Ascending aorta (tissue), 2 donors: ENCODE results near the gene AMMECR1. TPM values are rescaled to one million over a fixed set of nuclear protein-coding genes. Genes with fewer than 3 reads are reported as not detected.

ENCODE experiments used
- DNase-seq, 2 donors: peaks; one replicate each; pipeline ENCODE4 v3.0.0-alpha.2; 2019; ENCODE audit warnings: low spot score in 2 of 2
- H3K27ac ChIP-seq, 2 donors: fragments of 200-600 bp; sonication (generic); one replicate each; pipeline ENCODE4 v1.5.1; 2016 to 2017; ENCODE audit warnings: mild to moderate bottlenecking in 1 of 2
- H3K27me3 ChIP-seq: fragments of 200-600 bp; sonication (generic); one replicate; pipeline ENCODE4 v1.5.1; 2017
- H3K36me3 ChIP-seq, 2 donors: fragments of 200-600 bp; sonication (generic); one replicate each; pipeline ENCODE4 v1.5.1; 2016
- H3K4me1 ChIP-seq, 2 donors: fragments of 200-600 bp; sonication (generic); one replicate each; pipeline ENCODE4 v1.5.1; 2016 to 2017; ENCODE audit warnings: mild to moderate bottlenecking in 1 of 2
- H3K4me3 ChIP-seq, 2 donors: fragments of 200-600 bp; sonication (generic); one replicate each; pipeline ENCODE4 v1.5.1; 2016 to 2017; ENCODE audit warnings: mild to moderate bottlenecking in 1 of 2
- H3K9me3 ChIP-seq, 2 donors: fragments of 200-600 bp; sonication (generic); one replicate each; pipeline ENCODE4 v1.5.1; 2016
- intact Hi-C: fragments of 100-400 bp; cut with DNase I; formaldehyde crosslinking; loops from one replicate; pipeline ENCODE4 v1.15.1; 2023
- total RNA-seq: library from RNA; depleted of rRNA; stranded (reverse); fragments of >200 nt; gene quantifications from one replicate; pipeline ENCODE4 v1.1.0, GENCODE V29; 2016
- TF ChIP-seq, protein P1 (sequence below), 3 experiments: fragments of 200-600 bp in 2 of 3; fragments of 450-650 bp in 1 of 3; sonication (generic) in 2 of 3; IDR thresholded peaks; one replicate each; pipeline ENCODE4 v1.5.1; 2016 to 2019; ENCODE audit warnings: antibody characterized with exemption in 3 of 3, mild to moderate bottlenecking in 1 of 3, moderate library complexity in 1 of 3

AMMECR1 gene
- total RNA-seq, 1 donor from 2014 or later, result 3.5 TPM

DNA sequence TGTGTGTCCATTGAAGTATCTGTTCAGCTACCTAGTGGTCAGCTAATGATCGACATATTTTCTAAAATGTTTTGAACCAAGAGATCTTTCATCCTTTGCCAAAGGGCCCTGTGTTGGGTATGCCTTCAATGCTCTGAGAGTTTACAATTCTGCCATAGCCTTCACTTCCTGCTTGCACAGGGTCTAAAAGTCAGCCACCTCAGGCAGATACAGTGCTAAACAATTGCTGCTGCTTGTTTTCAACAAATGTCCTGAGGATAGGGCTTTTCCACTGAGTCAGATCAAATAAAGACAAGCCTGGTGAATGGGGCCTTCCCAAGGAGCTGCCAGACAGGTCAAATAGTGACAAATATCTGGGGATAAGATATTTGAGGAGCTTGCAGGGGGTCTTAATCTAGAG is 16.7 kb downstream of the AMMECR1 start:
- TF ChIP-seq, protein P1, sequence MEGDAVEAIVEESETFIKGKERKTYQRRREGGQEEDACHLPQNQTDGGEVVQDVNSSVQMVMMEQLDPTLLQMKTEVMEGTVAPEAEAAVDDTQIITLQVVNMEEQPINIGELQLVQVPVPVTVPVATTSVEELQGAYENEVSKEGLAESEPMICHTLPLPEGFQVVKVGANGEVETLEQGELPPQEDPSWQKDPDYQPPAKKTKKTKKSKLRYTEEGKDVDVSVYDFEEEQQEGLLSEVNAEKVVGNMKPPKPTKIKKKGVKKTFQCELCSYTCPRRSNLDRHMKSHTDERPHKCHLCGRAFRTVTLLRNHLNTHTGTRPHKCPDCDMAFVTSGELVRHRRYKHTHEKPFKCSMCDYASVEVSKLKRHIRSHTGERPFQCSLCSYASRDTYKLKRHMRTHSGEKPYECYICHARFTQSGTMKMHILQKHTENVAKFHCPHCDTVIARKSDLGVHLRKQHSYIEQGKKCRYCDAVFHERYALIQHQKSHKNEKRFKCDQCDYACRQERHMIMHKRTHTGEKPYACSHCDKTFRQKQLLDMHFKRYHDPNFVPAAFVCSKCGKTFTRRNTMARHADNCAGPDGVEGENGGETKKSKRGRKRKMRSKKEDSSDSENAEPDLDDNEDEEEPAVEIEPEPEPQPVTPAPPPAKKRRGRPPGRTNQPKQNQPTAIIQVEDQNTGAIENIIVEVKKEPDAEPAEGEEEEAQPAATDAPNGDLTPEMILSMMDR (IDR thresholded peaks at IDR 0.05), result no peak
- no peaks in the 10 kb centered on the region for H3K4me1 ChIP-seq
- no peaks in the 10 kb centered on the region for H3K27me3 ChIP-seq
- DNase-seq, result no peak
- H3K27ac ChIP-seq, result no peak overlapping the region
- H3K4me3 ChIP-seq, result no peak overlapping the region
- H3K9me3 ChIP-seq, result peaks cover 2 to 13% of the 10 kb centered on the region in 2 donors
- intact Hi-C loops, result no loop called here
- no peaks in the 10 kb centered on the region for H3K36me3 ChIP-seq

DNA sequence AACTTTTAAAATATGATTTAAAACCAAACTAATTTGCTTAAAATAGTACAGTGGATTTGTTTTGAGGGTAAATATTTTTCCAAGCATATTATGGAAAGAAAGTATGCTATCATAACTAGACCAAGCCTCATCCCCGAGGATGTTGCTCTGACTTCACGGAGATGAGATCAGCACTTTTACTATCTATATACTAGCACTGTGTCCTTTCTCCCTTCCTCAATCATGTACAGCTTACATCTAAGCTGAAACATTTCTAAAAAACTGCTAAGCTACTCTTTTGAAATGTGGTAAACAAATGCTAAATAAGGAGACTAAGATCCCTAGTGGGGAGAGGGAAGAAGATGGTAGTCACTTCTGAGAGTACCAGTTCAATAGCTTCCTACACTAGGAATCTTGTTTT is 23.8 kb downstream of the AMMECR1 start:
- H3K27ac ChIP-seq, result no peak overlapping the region
- no peaks in the 10 kb centered on the region for H3K4me1 ChIP-seq
- H3K27me3 ChIP-seq, result no peaks in the 10 kb centered on the region
- H3K4me3 ChIP-seq, result no peak overlapping the region
- H3K36me3 ChIP-seq, result no peaks in the 10 kb centered on the region
- TF ChIP-seq, protein P1 (IDR thresholded peaks at IDR 0.05), result no peak
- intact Hi-C loops, result no loop called here
- peaks cover 8 to 17% of the 10 kb centered on the region in 2 donors for H3K9me3 ChIP-seq
- DNase-seq, result no peak

GRCh38 chrX:110293658-110294057 is 24.2 kb downstream of the AMMECR1 start:
- intact Hi-C loops, result no loop called here
- Histone ChIP-seq H3K27ac (no peak overlapping the region), H3K4me1 (no peaks in the 10 kb centered on the region), H3K4me3 (no peak overlapping the region), H3K27me3 (no peaks in the 10 kb centered on the region), H3K36me3 (no peaks in the 10 kb centered on the region), H3K9me3 (peaks cover 8 to 17% of the 10 kb centered on the region in 2 donors)
- DNase-seq, result no peak
- TF ChIP-seq, protein P1 (IDR thresholded peaks at IDR 0.05), result no peak

DNA sequence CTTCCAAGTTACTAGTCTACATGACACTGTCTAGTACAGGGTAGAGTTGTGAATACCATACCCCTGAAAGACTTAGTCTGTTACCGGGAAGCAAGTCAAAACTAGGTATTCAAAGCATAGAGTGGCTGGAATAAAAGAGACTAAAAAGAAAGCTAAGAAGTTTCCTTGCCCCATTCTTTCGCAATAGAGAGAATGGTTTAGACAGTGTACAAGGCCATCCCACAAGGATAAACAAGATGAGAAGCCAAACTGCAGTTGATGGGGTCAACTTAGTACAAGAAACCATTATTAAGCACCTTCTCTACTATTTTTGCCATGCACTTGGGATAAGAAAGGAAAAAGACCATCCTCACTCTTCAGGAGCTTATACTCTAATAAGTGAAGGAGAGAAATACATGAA is 30.3 kb downstream of the AMMECR1 start:
- intact Hi-C loops, result no loop called here
- TF ChIP-seq, protein P1 (IDR thresholded peaks at IDR 0.05), result no peak
- no peak for DNase-seq
- Histone ChIP-seq H3K4me1 (no peaks in the 10 kb centered on the region), H3K27me3 (no peaks in the 10 kb centered on the region), H3K4me3 (no peak overlapping the region), H3K36me3 (no peaks in the 10 kb centered on the region), H3K9me3 (no peaks in the 10 kb centered on the region), H3K27ac (no peak overlapping the region)

DNA sequence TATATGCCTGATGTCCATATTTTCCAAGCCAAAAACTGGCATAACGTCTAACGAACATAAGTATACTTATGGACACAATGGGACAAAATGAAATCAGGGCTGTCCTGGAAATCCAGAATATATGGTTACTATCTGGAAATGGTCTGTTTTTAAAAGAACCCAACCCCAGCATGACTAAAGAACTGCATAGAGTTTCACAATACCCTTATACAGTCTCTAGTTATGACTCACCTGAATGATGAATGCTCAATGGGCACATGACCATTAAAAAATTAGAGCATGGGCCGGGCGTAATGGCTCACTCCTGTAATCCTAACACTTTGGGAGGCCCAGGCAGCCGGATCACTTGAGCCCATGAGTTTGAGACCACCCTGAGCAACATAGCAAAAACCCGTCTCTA is 31.8 kb downstream of the AMMECR1 start:
- H3K4me3 ChIP-seq, result no peak overlapping the region
- intact Hi-C loops, result no loop called here
- H3K27me3 ChIP-seq, result no peaks in the 10 kb centered on the region
- no peaks in the 10 kb centered on the region for H3K36me3 ChIP-seq
- TF ChIP-seq, protein P1 (IDR thresholded peaks at IDR 0.05), result no peak
- H3K4me1 ChIP-seq, result no peaks in the 10 kb centered on the region
- no peak overlapping the region for H3K27ac ChIP-seq
- no peaks in the 10 kb centered on the region for H3K9me3 ChIP-seq
- no peak for DNase-seq

DNA sequence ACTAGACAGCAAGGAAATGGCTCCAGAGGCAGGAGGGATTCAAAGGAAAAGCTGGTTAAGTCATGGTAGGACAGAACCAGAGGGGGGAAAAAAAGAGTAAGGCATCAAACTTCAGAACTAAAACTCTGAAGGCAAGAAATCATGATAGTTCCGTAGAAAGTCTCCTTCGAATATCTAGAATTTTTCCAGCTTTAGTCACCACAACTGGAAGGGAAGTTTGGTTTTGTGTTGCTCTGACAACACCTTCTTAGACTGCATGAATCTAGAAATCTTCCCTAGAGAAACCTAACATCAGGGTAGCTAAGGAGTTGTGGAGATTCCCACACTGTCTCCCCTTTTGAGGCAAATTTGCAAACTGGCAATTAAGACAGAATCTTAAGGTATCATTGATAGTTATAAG is 33.7 kb downstream of the AMMECR1 start:
- Histone ChIP-seq H3K4me3 (no peak overlapping the region), H3K9me3 (no peaks in the 10 kb centered on the region), H3K4me1 (no peaks in the 10 kb centered on the region), H3K27ac (no peak overlapping the region), H3K27me3 (no peaks in the 10 kb centered on the region), H3K36me3 (no peaks in the 10 kb centered on the region)
- intact Hi-C loops, result no loop called here
- DNase-seq, result no peak
- TF ChIP-seq, protein P1 (IDR thresholded peaks at IDR 0.05), result no peak
